Osteocyte (in vitro differentiated cells): ENCODE data around the gene PKDREJ. TPM values are rescaled to one million over a fixed set of nuclear protein-coding genes. Genes with fewer than 3 reads are reported as not detected.

Experiments used
- DNase-seq: peaks from one replicate; pipeline ENCODE4 v3.0.0; 2021; ENCODE audit warnings: mixed read lengths; ENCODE audit not compliant: unreplicated experiment; ENCODE audit errors: extremely low spot score
- H3K27ac Mint-ChIP-seq: one replicate; pipeline ENCODE4 v1.8.0; 2021; ENCODE audit warnings: mild to moderate bottlenecking, mixed read lengths; ENCODE audit not compliant: unreplicated experiment
- H3K27me3 Mint-ChIP-seq: one replicate; pipeline ENCODE4 v1.8.0; 2021; ENCODE audit warnings: mixed read lengths; ENCODE audit not compliant: unreplicated experiment
- H3K36me3 Mint-ChIP-seq: one replicate; pipeline ENCODE4 v1.8.0; 2021; ENCODE audit warnings: mixed read lengths; ENCODE audit not compliant: unreplicated experiment
- H3K4me1 Mint-ChIP-seq: one replicate; pipeline ENCODE4 v1.8.0; 2021; ENCODE audit warnings: mixed read lengths; ENCODE audit not compliant: unreplicated experiment
- H3K4me3 Mint-ChIP-seq: one replicate; pipeline ENCODE4 v1.8.0; 2021; ENCODE audit warnings: mild to moderate bottlenecking, moderate library complexity, mixed read lengths; ENCODE audit not compliant: unreplicated experiment
- H3K9me3 Mint-ChIP-seq: one replicate; pipeline ENCODE4 v1.8.0; 2021; ENCODE audit warnings: mixed read lengths; ENCODE audit not compliant: unreplicated experiment
- total RNA-seq: library from RNA; stranded (reverse); gene quantifications from 2 replicates; pipeline ENCODE4 v1.2.1, GENCODE V29; 2021
- TF ChIP-seq, protein P1 (sequence below): fragments of 200-600 bp; sonication (generic); IDR thresholded peaks from 2 replicates; pipeline ENCODE4 v1.5.0; 2021; ENCODE audit warnings: antibody characterized with exemption, mild to moderate bottlenecking, moderate library complexity

PKDREJ gene
- total RNA-seq, 1 donor from 2014 or later = not detected

DNA sequence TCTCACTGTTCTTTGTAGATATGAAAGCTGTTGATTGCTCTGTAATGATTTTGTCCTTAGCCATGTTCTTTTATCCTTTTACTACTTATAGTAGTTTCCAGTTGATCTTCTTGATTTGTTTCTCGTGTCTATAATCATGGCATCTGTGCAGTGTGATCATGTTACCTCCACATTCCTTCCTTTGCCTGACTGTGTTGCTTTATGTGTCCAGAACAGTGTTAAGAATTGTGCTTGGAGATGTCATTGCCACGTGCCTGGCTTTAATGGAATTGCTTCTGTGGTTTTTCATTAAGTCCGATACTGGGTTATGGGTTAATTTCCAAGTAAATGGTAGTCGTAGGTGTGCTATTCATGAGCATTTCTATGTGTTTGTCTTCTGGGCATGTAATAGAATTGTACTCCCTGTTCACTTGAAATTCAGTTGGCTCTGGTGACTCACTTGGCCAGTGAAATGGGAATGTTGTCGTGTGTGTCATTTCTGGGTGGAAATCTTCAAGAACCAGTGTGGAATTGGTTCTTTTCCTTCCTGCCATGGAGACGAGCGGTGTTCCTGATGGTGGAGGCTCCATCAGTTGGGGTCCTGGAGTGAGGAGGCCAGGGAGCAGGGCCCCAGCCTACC, 40.3 kb upstream of the PKDREJ start:
- peak overlapping the region; percentile 52 for H3K27ac Mint-ChIP-seq
- no peak for DNase-seq
- H3K4me3 Mint-ChIP-seq = no peak overlapping the region
- no peaks in the 10 kb centered on the region for H3K9me3 Mint-ChIP-seq
- no peaks in the 10 kb centered on the region for H3K27me3 Mint-ChIP-seq
- peaks cover 38% of the 10 kb centered on the region for H3K4me1 Mint-ChIP-seq
- H3K36me3 Mint-ChIP-seq = no peaks in the 10 kb centered on the region
- TF ChIP-seq, protein P1, sequence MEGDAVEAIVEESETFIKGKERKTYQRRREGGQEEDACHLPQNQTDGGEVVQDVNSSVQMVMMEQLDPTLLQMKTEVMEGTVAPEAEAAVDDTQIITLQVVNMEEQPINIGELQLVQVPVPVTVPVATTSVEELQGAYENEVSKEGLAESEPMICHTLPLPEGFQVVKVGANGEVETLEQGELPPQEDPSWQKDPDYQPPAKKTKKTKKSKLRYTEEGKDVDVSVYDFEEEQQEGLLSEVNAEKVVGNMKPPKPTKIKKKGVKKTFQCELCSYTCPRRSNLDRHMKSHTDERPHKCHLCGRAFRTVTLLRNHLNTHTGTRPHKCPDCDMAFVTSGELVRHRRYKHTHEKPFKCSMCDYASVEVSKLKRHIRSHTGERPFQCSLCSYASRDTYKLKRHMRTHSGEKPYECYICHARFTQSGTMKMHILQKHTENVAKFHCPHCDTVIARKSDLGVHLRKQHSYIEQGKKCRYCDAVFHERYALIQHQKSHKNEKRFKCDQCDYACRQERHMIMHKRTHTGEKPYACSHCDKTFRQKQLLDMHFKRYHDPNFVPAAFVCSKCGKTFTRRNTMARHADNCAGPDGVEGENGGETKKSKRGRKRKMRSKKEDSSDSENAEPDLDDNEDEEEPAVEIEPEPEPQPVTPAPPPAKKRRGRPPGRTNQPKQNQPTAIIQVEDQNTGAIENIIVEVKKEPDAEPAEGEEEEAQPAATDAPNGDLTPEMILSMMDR = no peak

DNA sequence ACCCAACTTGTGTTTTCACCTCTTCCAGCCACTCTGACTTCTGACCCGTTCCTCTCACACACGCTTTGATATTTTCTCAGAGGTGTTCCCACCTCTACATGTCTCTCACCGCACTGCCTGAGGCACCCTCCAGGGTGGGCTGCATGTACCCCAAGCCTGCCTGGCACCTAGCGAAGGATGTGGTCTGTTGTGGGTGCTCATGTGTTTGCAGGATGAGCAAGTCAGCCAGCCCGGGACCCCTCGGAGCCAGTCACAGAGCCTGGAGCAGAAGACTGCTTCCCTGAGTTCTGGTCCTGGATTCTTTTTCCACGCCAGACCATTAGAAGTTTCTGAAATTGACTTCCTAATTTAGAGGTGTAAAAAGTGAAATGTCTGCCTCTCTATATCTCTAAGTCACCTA, 37.3 kb upstream of the PKDREJ start:
- no peak overlapping the region for H3K27ac Mint-ChIP-seq
- H3K4me1 Mint-ChIP-seq = peaks cover 47% of the 10 kb centered on the region
- TF ChIP-seq, protein P1 = no peak
- H3K4me3 Mint-ChIP-seq = no peak overlapping the region
- no peaks in the 10 kb centered on the region for H3K36me3 Mint-ChIP-seq
- H3K27me3 Mint-ChIP-seq = no peaks in the 10 kb centered on the region
- DNase-seq = no peak
- no peaks in the 10 kb centered on the region for H3K9me3 Mint-ChIP-seq

DNA sequence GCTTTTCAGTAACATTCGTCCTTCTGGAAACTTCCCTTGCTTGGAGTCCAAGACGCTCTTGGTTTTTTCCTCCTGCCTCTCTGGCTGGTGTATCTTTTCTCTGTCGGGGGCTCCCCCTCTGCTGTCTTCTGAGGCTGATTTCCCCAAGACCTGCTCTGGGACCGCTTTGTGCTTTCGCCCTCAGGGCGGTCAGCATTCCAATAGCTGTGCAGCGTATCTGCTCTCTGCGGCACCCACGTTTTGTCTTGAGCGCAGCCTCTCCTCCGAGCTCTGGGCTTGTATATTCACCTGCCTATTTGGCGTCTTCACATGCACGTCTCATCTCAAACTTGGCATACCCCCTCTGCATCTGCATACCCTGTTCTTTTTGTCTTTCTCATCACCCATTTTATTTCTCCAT, 36.0 kb upstream of the PKDREJ start:
- TF ChIP-seq, protein P1 = no peak
- no peak for DNase-seq
- H3K27ac Mint-ChIP-seq = no peak overlapping the region
- H3K27me3 Mint-ChIP-seq = no peaks in the 10 kb centered on the region
- H3K36me3 Mint-ChIP-seq = no peaks in the 10 kb centered on the region
- H3K4me1 Mint-ChIP-seq = peaks cover 48% of the 10 kb centered on the region
- H3K4me3 Mint-ChIP-seq = no peak overlapping the region
- H3K9me3 Mint-ChIP-seq = no peaks in the 10 kb centered on the region

DNA sequence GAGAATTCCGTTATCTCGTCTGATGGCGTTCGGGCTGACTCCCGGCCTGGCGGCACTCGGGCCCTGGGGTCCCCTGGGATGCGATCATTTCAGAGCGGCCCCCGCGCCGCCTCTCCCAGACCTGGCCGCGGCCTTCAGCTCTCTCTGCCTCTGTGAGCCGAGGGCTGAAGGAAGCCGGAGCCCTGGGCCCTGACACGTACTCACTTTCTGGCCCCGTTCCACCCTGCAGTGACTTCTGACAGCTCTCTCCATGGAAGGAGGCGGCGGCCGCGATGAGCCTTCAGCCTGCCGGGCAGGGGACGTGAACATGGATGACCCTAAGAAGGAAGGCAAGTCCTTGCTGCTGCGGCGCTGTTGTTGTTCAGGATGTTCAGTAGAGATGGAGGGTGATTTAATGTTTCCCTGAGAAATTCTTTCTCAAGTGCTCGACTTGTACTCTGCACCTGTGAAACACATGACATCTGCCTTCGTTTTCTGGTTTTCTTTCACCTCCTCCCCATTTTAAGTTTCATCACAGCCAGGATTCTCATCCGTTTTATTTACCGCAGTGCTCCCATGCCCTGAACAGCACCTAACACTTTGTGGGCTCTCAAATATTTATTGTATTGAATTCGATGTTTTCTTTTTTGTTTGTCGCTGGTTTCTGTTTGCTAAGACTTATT, 34.1 kb upstream of the PKDREJ start:
- H3K4me1 Mint-ChIP-seq = peaks cover 46% of the 10 kb centered on the region
- peak overlapping the region; percentile 89 for H3K4me3 Mint-ChIP-seq
- no peaks in the 10 kb centered on the region for H3K27me3 Mint-ChIP-seq
- H3K27ac Mint-ChIP-seq = peak overlapping the region; percentile 53
- H3K9me3 Mint-ChIP-seq = no peaks in the 10 kb centered on the region
- TF ChIP-seq, protein P1 = no peak
- H3K36me3 Mint-ChIP-seq = peaks cover 10% of the 10 kb centered on the region
- DNase-seq = no peak

DNA sequence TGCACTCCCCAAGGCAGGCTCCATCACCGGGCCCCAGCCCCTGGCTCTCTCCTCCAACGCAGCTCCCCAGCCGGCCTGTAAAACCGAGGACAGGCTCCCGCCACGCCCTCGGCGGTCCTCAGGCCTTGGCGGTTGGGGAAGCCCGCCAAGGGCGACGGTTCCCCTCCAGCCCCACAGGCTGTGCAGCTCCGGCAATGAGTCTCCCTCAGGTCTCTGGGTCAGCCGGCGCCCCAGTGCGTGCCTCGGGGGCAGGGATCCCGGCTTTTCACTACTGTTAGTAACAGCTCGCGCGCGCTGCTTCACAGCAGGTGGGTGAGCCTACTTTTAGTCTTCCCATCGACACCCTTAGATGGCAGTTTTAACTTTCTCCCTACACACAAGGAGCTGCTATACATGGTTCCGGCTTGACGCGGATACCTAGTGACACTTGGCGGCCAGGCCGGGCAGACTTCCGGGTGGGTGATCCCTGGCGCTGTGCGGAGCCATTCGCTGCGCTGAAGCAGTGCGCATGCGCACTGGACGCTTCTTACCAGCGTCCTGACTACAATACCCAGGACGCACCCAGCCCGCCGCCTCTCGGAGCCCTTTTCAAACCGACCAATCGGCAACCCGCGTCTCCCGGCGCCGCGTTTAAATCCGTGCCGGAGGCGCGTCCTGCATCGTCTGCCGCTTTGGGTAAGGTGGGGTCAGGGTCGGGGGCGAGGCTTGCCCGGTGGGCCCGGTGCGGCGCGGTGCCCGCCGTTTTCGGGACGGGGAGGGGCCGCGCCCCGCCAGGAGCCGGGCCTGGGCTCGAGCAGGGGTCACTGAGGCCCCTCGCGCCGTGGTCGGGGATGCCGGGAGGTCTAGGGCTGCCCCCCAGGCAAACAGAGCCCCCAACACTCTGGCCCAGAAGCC, 33.4 kb upstream of the PKDREJ start, which contains the start of gene GTSE1:
GTSE1 (plus strand) TSS at position 614 of the 894 bp plus-strand sequence. CDS start 531 bp downstream, outside the sequence.
- Mint-ChIP-seq H3K4me1 (peaks cover 46% of the 10 kb centered on the region), H3K4me3 (peak within 1 kb of the TSS; percentile 89), H3K9me3 (peaks cover 2% of the 10 kb centered on the region), H3K27me3 (no peaks in the 10 kb centered on the region), H3K27ac (peak within 1 kb of the TSS; percentile 97), H3K36me3 (peaks cover 13% of the 10 kb centered on the region)
- TF ChIP-seq, protein P1 = peak; percentile 40
- peak; percentile 99 for DNase-seq
